Measurements from ENCODE around the gene KIRREL3. TPM values are rescaled to one million over a fixed set of nuclear protein-coding genes. Genes with fewer than 3 reads are reported as not detected.

KIRREL3 gene
- total RNA-seq, 1 experiment from 2014 or later: 0.28 TPM

GRCh38 chr11:126474220-126474619, 526.4 kb downstream of the KIRREL3 start:
- no peak for DNase-seq (ENCODE audit: low spot score)

DNA sequence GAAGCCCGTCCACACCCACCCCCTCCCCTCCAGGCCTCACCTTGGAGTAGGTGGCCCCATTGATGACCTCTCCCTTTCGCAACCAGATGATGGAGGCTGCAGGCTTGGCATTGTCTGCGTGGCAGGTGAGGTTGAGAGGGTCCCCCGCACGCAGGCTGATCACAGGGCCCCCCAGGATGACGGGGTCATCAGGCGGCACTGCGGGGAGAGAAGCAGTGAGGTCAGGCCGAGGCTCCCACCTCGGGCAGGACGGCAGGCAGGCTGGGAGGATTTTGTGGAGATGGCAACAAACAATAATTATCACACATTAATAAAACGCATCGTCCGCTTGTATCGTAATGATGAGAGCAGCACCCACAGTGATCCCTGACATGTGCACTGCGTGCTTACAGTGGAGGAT, 527.3 kb downstream of the KIRREL3 start:
- no peak for DNase-seq (ENCODE audit: low spot score)

DNA sequence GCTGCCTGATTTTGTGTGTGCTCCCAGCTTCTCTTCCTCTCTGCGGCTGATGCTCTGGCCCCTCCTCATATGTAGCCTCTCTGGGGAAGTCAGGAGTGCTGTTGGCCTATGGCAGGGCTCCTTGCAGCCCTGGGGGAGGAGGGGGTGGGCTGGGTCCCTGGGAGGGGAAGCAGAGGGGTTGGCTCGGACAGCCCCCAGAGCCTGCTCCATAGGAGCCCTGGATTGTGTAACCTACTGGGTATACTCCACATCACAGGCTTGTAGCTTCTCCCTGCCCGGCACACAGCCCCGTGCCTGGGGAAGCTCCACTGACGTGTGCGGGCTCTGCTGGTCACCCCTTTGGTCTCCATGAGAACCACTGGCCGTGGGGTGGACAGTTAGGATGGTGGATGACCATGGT, 531.3 kb downstream of the KIRREL3 start:
- DNase-seq (ENCODE audit: low spot score): no peak

GRCh38 chr11:126468102-126468521, 532.5 kb downstream of the KIRREL3 start:
- DNase-seq (ENCODE audit: low spot score): no peak

DNA sequence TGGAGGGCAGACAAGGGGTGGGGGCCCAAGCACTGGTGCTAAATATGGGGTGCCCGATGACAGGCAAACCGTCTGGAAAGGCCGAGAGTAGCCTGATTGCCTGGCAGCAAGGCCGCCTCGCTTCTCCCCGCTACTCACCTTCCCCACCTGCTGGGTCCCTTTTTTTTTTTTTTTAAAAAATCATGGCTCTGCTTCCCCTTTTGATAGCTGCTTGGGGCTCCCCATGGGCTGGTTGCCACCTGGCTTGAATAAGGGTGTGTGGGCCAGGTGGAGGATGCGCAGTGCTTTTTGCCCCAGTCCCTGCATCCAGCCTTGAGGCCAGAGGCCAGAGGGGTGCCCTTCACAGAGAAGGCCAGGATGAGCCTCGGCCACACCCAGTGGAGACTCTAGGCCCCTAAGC, 533.1 kb downstream of the KIRREL3 start:
- DNase-seq (ENCODE audit: low spot score): no peak

DNA sequence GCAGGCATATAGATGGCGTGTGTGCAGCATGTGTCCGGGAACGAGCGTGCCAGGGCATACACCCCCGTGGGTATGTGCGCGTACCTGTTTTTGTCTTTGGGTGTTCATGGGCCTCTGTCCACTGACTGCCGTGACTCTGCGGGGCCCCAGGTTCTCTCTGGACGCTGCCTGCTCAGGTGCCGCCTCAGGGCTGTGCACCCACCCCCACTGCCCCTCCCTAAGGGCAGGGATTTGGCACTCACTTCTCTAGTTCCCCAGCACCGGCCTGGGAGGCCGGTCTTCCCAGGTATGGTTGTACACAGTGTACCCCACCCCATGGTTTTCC, 533.6 kb downstream of the KIRREL3 start:
- DNase-seq (ENCODE audit: low spot score): no peak

DNA sequence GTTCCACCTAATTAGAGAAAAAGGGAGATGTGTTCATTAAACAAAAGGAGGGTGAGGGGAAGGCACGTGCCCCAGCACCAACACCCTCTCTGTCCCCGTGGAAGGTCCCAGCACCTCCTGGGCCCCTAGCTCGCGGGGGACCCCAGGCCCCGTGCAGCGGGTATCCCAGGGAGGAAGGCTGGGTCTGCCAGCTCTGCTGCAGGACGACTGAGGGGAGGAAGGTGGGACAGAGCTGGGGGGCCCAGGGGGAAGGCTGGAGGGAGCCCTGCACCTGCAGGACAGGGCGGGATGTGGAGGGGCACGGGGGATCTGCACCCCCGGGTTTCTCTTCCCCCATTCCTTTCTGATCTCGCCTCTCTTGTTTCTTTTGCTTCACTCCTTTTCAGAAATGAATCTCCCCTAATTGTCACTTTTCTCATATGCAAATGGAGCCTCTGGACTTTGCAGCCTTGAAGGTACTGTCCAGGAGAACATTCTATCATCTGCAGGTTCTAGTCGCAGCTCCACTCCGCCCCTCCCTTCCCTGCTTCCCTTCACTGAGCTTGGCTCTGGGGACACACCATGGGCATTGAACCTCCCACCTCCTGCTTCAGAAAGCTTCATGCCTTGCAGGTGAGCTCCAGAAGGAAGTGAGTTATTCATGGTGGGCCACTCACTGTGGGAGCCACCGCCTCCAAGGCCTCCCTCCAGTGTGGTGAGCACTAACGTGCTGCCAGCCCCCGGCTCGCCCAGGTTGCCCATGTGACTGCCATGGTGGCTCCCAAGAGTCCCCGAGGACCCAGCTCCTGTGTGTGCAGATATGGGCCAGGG, 534.1 kb downstream of the KIRREL3 start:
- DNase-seq (ENCODE audit: low spot score): no peak

GRCh38 chr11:126465573-126466188, 534.9 kb downstream of the KIRREL3 start:
- DNase-seq (ENCODE audit: low spot score): no peak

DNA sequence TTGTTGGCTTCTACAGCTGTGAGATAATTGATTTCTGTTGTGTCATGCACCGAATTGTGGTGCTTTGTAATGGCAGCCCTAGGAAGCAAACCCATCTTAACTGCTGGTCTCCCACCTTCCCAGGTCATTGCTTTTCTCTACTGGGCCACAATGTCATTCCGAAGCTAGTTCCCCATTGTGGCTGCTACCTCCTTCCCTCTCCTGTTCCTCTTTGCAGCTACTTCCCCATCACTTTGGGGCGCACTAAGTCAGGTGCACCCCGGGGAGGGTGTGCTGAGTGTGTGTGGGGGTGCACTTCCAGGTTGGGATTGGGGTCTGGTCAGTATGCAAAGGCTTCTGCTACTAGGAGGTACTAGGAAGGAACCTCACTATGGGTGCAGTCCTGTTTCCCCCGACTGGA, 535.8 kb downstream of the KIRREL3 start:
- DNase-seq (ENCODE audit: low spot score): no peak

GRCh38 chr11:126462422-126462821, 538.1 kb downstream of the KIRREL3 start:
- DNase-seq (ENCODE audit: low spot score): no peak

- DNase-seq (ENCODE audit: low spot score): no peak
Measured at GRCh38 chr11:126461996-126462395, 538.6 kb downstream of the KIRREL3 start.

DNA sequence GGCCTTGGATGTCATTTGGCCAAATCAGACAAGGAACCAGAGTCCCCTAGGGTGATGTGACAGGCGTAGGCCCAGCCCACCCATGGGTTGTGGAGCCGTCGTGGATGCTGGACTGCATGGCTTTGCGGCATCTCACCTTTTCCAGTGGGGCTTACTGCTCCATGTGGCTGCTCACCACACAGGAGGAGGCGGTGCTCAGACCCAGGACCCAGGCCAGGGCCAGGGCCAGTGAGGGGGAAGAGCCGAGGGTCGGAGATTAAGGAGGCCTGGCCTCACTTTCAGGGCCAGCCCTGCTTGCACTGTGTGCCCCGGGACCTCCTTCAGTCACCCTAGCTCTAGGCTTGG, 539.5 kb downstream of the KIRREL3 start:
- no peak for DNase-seq (ENCODE audit: low spot score)

- DNase-seq (ENCODE audit: low spot score): no peak
Measured at GRCh38 chr11:126460417-126461095, 540.0 kb downstream of the KIRREL3 start.

- DNase-seq (ENCODE audit: low spot score): no peak
Measured at GRCh38 chr11:126459691-126460281, 540.8 kb downstream of the KIRREL3 start.

DNA sequence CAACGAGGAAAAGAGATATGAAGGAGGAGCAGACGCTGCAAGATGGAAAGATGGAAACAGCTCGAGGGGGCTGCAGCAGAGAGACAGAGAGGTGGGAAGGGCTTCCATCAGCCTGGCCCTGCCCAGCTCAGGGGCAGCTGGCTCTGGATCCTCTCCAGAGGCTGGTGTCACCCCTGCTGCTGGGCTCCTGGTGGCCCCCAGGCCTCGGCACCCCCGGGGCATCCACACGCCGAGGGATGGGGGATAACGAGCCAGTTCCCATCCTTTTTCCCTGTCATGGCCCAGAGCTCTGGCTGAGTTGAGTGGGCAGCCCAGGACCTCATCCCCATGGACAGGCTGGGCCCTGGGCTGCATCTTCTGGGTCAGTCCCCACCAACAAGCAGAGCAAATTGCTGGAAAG, 542.8 kb downstream of the KIRREL3 start:
- no peak for DNase-seq (ENCODE audit: low spot score)

DNA sequence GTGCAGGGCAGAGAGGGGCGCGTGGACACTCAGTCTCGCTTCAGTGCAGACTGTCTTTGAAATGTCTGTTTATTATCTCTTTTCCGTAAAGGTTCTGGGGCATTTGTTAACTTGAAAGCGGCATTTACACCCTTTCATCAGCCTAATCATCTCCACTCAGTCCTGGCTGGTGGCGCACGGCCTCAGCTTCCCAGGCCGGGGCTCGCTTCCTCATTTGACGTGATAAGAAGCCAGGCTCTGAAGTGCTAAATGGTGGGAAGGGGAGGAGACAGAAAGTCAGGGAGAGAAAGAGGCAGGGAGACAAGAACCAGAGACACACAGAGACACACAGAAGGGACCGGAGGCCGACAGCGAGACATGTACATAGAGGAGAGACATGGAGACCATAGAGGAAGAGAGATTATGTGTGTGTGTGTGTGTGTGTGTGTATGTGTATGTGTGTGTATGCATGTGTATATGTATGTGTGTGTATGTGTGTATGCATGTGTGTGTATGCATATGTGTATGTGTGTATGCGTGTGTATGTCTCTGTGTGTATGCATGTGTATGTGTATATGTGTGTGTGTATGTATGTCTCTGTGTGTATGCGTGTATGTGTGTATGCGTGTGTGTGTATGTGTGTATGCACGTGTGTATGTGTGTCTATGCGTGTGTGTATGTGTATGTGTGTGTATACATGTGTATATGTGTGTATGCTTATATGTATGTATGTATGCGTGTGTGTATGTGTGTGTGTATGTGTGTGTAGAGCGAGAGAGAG, 543.6 kb downstream of the KIRREL3 start:
- DNase-seq (ENCODE audit: low spot score): no peak

- DNase-seq (ENCODE audit: low spot score): no peak
Measured at GRCh38 chr11:126456089-126456488, 544.5 kb downstream of the KIRREL3 start.

DNA sequence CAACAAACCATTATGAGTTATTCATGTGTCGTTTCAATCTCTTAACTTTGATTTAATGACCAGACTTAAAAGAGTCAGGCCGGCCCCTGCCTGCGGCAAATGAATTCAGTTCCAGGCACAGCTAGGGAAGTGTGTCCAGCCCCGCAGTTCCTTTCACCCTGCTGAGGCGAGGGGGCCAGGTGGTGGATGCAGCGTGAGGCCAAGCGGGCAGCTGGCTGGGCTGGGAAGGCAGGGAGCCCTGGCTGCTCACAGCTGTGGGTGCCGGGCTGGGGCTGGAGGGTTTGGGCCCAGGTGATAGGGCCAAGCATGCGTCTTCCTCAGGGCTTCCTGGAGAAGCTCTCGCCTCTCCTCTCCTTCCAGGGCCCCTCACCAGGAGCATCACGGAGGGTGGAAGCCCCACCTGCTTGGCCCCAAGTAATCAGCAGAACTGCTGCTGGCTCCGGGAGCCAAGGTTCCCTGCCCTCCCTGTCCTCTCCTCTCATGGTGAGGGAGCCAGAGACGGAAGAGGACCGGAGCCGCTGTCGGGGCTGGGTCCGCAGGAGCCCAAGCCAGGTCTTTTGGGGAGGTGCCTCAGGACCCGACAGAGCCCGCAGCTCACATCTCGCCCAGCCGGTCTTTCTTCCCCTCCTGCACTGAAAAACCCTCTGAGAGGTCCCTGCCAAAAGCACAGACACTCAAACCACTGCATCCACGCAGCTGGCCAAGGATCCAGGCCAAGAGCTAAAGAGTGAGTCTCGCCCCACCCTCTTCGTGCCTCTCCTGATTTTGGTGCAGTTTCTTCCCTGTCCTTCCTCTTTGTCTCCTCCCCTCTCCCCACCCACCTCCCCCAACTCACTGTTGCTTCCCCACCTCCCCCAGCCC, 548.1 kb downstream of the KIRREL3 start:
- DNase-seq (ENCODE audit: low spot score): no peak

DNA sequence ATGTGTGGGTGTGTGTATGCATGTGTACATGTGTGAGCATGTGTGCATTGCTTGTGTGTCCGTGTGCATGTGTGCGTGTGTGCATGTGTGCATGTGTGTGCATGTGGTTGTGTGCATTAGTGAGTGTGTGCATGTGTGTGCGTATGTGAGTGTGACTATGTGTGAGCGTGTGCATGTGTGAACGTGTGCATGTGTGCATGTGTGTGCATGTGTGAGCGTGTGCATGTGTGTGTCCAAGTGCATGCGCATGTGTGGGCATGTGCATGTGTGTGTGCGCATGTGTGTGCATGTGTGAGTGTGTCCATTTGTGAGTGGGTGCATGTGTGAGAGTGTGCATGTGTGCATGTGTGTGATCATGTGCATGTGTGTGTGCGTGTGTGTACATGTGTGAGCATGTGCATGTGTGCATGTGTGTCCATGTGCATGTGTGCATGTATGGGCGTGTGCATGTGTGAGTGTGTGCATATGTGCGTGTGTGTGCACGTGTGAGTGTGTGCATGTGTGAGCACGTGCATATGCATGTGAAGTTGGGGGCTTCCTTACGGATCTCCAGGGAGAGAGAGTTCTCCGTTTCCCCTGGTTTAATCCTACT, 549.3 kb downstream of the KIRREL3 start:
- DNase-seq (ENCODE audit: low spot score): no peak

- no peak for DNase-seq (ENCODE audit: low spot score)
Measured at GRCh38 chr11:126450806-126451205, 549.8 kb downstream of the KIRREL3 start.
